ENCODE data around the gene CFAP97D2.
"Not testable (repeated sequence)": the region's sequence is repeated elsewhere in the genome, so short reads cannot be mapped to it uniquely, and the experiment has no call there.

The CFAP97D2 gene

GRCh38 chr13:114260814-114261213 is 81.8 kb downstream of the CFAP97D2 start:
- intact Hi-C loops (cut with DNase I): no loop called here
- DNase-seq: no peak

- intact Hi-C loops (cut with DNase I): no loop called here
- DNase-seq: no peak
Observed at GRCh38 chr13:114261328-114261965, 82.4 kb downstream of the CFAP97D2 start.

GRCh38 chr13:114263578-114263977 is 84.5 kb downstream of the CFAP97D2 start:
- intact Hi-C loops (cut with DNase I): no loop called here
- DNase-seq: no peak

GRCh38 chr13:114264313-114264712 is 85.3 kb downstream of the CFAP97D2 start:
- intact Hi-C loops (cut with DNase I); DNase-seq: not testable (repeated sequence)

GRCh38 chr13:114264886-114265611 is 86.0 kb downstream of the CFAP97D2 start:
- no peak for DNase-seq
- intact Hi-C loops (cut with DNase I): no loop called here

GRCh38 chr13:114266241-114266640 is 87.2 kb downstream of the CFAP97D2 start:
- no peak for DNase-seq
- intact Hi-C loops (cut with DNase I): no loop called here

GRCh38 chr13:114268344-114269280 is 89.6 kb downstream of the CFAP97D2 start:
- intact Hi-C loops (cut with DNase I): no loop called here
- no peak for DNase-seq

GRCh38 chr13:114269281-114269770 is 90.3 kb downstream of the CFAP97D2 start:
- intact Hi-C loops (cut with DNase I): no loop called here
- no peak for DNase-seq

Data from posterior cingulate gyrus (tissue), 11 donors.